HepG2 (cell line): ENCODE results near the gene THPO. TPM values are rescaled to one million over a fixed set of nuclear protein-coding genes. Genes with fewer than 3 reads are reported as not detected.
A peak's percentile ranks its signal among the peaks of the same experiment; 100 is the strongest.

ENCODE experiments used
- AHDC1 ChIP-seq: sonication (generic); formaldehyde crosslinking; IDR thresholded peaks from 2 replicates; pipeline ENCODE4 v1.5.1; 2020; ENCODE audit warnings: mild to moderate bottlenecking, missing genetic modification reagents, borderline replicate concordance
- BCL3 ChIP-seq: sonication (generic); formaldehyde crosslinking; IDR thresholded peaks from 2 replicates; pipeline ENCODE4 v1.5.1; 2020; ENCODE audit warnings: mild to moderate bottlenecking, missing genetic modification reagents, moderate library complexity
- THAP9 ChIP-seq: sonication (generic); formaldehyde crosslinking; IDR thresholded peaks from 2 replicates; pipeline ENCODE4; 2020; ENCODE audit warnings: missing genetic modification reagents, mild to moderate bottlenecking, borderline replicate concordance
- ZBTB34 ChIP-seq: sonication (generic); formaldehyde crosslinking; IDR thresholded peaks from 2 replicates; pipeline ENCODE4 v1.8.0; 2022; ENCODE audit warnings: mild to moderate bottlenecking, missing genetic modification reagents
- ZC3H13 ChIP-seq: sonication (generic); formaldehyde crosslinking; IDR thresholded peaks from 2 replicates; pipeline ENCODE4 v1.8.1; 2023; ENCODE audit warnings: mild to moderate bottlenecking, missing genetic modification reagents, moderate library complexity
- ZNF225 ChIP-seq: sonication (generic); formaldehyde crosslinking; IDR thresholded peaks from 2 replicates; pipeline ENCODE4 v1.4.0; 2020; ENCODE audit warnings: mild to moderate bottlenecking, missing genetic modification reagents
- ZNF468 ChIP-seq: sonication (generic); formaldehyde crosslinking; IDR thresholded peaks from 2 replicates; pipeline ENCODE4 v1.8.0; 2022; ENCODE audit warnings: mild to moderate bottlenecking, moderate library complexity, missing genetic modification reagents
- polyA plus RNA-seq, 8 experiments: library from polyadenylated mRNA; depleted of rRNA in 3 of 8; stranded (reverse) in 7 of 8; unstranded in 1 of 8; fragments of >200 nt; fragmentation: Illumina TruSeq in 4 of 8; extraction: Trizol in 4 of 8; gene quantifications; 2 replicates each; pipeline versions ENCODE4 v1.2.1 to v1.2.3, GENCODE V29; 2011 to 2016; ENCODE audit warnings: low read depth in 4 of 8, missing spikeins in 1 of 8, mixed read lengths in 1 of 8; ENCODE audit not compliant: insufficient read depth in 1 of 8
- total RNA-seq, 5 experiments: library from RNA; depleted of rRNA; stranded (reverse); fragments of >200 nt; fragmentation: Illumina TruSeq; extraction: Trizol; gene quantifications; 2 replicates each; pipeline ENCODE4 v1.2.3, GENCODE V29; 2016; ENCODE audit warnings: low read depth in 1 of 5
- TF ChIP-seq, protein P1 (sequence below): sonication (generic); formaldehyde crosslinking; IDR thresholded peaks from 2 replicates; pipeline ENCODE4 v1.4.0; 2020; ENCODE audit warnings: mild to moderate bottlenecking, missing genetic modification reagents
- TF ChIP-seq, protein P2 (sequence below): sonication (generic); formaldehyde crosslinking; IDR thresholded peaks from 2 replicates; pipeline ENCODE4 v1.5.1; 2020; ENCODE audit warnings: mild to moderate bottlenecking, moderate library complexity, missing genetic modification reagents

Gene THPO
- total and polyA plus RNA-seq, 2 of the 13 experiments (the other 11 are each of a cell fraction or from before 2014, with no cell fraction given) = 2.8 to 4.8 TPM

DNA sequence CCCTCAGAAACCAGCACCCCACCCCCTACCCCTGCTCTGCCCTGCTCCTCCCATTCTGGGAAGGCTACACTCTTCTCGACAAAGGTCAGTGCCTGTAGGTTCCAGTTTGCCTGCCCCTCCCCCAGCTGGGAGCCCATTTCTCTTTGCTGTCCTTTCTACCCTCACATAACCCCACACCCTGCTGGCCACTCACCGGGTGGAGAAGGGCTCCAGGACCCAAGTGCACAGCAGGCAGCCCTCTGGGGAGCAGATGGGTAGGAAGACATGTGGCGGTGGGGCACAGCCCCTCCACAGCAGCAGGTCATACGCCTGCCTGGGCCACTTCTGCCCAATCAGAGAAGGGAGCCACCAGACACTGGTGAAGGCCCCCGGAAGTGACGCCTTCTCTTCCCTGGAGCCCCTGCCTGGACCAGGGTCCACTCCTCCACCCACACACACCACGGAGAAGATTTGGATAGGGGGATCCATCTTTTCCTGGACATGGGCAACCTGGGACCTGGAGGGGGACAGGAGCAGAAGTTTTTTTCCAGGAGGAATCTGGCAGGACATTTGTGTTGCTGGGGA is at the start of gene THPO (continued):
- TF ChIP-seq AHDC1 (no peak), ZBTB34 (CRISPR knock-in tag) (peak; percentile 64; the same call in 1 of the 2 replicates), BCL3 (CRISPR knock-in tag) (peak; percentile 66; the same call in 1 of the 2 replicates), ZNF468 (CRISPR knock-in tag) (no peak), ZNF225 (CRISPR knock-in tag) (no peak), ZC3H13 (CRISPR knock-in tag) (0 out of 2 replicates have a peak, but pooled peaks have one; percentile 49), THAP9 (CRISPR knock-in tag) (peak; percentile 70; the same call in 1 of the 2 replicates)
- TF ChIP-seq, protein P1, sequence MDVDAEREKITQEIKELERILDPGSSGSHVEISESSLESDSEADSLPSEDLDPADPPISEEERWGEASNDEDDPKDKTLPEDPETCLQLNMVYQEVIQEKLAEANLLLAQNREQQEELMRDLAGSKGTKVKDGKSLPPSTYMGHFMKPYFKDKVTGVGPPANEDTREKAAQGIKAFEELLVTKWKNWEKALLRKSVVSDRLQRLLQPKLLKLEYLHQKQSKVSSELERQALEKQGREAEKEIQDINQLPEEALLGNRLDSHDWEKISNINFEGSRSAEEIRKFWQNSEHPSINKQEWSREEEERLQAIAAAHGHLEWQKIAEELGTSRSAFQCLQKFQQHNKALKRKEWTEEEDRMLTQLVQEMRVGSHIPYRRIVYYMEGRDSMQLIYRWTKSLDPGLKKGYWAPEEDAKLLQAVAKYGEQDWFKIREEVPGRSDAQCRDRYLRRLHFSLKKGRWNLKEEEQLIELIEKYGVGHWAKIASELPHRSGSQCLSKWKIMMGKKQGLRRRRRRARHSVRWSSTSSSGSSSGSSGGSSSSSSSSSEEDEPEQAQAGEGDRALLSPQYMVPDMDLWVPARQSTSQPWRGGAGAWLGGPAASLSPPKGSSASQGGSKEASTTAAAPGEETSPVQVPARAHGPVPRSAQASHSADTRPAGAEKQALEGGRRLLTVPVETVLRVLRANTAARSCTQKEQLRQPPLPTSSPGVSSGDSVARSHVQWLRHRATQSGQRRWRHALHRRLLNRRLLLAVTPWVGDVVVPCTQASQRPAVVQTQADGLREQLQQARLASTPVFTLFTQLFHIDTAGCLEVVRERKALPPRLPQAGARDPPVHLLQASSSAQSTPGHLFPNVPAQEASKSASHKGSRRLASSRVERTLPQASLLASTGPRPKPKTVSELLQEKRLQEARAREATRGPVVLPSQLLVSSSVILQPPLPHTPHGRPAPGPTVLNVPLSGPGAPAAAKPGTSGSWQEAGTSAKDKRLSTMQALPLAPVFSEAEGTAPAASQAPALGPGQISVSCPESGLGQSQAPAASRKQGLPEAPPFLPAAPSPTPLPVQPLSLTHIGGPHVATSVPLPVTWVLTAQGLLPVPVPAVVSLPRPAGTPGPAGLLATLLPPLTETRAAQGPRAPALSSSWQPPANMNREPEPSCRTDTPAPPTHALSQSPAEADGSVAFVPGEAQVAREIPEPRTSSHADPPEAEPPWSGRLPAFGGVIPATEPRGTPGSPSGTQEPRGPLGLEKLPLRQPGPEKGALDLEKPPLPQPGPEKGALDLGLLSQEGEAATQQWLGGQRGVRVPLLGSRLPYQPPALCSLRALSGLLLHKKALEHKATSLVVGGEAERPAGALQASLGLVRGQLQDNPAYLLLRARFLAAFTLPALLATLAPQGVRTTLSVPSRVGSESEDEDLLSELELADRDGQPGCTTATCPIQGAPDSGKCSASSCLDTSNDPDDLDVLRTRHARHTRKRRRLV (CRISPR knock-in tag) = 0 out of 2 replicates have a peak, but pooled peaks have one; percentile 56
- TF ChIP-seq, protein P2, sequence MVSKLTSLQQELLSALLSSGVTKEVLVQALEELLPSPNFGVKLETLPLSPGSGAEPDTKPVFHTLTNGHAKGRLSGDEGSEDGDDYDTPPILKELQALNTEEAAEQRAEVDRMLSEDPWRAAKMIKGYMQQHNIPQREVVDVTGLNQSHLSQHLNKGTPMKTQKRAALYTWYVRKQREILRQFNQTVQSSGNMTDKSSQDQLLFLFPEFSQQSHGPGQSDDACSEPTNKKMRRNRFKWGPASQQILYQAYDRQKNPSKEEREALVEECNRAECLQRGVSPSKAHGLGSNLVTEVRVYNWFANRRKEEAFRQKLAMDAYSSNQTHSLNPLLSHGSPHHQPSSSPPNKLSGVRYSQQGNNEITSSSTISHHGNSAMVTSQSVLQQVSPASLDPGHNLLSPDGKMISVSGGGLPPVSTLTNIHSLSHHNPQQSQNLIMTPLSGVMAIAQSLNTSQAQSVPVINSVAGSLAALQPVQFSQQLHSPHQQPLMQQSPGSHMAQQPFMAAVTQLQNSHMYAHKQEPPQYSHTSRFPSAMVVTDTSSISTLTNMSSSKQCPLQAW (CRISPR knock-in tag) = peak; percentile 90
